ENCODE data around the gene SLC6A19.

- no peak for TF ChIP-seq POLR2A (IDR thresholded peaks at IDR 0.05)
- no peak for TF ChIP-seq CTCF (IDR thresholded peaks at IDR 0.05)
Observed at GRCh38 chr5:1185038-1185627, 16.3 kb upstream of the SLC6A19 start.

All from lower leg skin (tissue), 3 donors.